AG09319 (cell line): Measurements from ENCODE around the gene NUDCD2.
"Not testable (repeated sequence)": the region's sequence is repeated elsewhere in the genome, so short reads cannot be mapped to it uniquely, and the experiment has no call there.

Source experiments
- DNase-seq: peaks from one replicate; pipeline ENCODE4 v3.0.0-alpha.2; 2010; ENCODE audit warnings: low read depth; ENCODE audit errors: extremely low read depth
- TF ChIP-seq, protein P1 (sequence below): IDR thresholded peaks from 2 replicates; pipeline ENCODE4 v1.5.1; 2011; ENCODE audit warnings: low read depth, mild to moderate bottlenecking, inconsistent platforms, low read length, moderate library complexity

The NUDCD2 gene

DNA sequence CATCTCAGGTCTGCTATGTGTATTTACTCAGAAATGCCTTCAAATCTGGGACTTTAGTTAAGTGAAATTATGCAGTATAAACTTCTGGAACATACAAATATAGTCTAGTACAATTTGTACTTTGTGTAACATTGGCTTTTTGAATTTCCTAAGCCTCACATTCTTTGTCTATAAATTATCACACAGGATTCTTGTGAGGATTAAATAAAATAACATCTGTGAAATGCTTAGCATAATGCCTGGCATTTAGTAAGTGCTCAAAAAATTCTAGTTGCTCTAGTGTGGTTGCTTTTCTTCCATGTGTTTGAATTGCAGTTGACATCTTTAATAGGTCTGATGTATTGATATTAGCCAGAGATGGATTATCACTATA is 3.1 kb upstream of the NUDCD2 start:
- TF ChIP-seq, protein P1, sequence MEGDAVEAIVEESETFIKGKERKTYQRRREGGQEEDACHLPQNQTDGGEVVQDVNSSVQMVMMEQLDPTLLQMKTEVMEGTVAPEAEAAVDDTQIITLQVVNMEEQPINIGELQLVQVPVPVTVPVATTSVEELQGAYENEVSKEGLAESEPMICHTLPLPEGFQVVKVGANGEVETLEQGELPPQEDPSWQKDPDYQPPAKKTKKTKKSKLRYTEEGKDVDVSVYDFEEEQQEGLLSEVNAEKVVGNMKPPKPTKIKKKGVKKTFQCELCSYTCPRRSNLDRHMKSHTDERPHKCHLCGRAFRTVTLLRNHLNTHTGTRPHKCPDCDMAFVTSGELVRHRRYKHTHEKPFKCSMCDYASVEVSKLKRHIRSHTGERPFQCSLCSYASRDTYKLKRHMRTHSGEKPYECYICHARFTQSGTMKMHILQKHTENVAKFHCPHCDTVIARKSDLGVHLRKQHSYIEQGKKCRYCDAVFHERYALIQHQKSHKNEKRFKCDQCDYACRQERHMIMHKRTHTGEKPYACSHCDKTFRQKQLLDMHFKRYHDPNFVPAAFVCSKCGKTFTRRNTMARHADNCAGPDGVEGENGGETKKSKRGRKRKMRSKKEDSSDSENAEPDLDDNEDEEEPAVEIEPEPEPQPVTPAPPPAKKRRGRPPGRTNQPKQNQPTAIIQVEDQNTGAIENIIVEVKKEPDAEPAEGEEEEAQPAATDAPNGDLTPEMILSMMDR = no peak
- no peak for DNase-seq

DNA sequence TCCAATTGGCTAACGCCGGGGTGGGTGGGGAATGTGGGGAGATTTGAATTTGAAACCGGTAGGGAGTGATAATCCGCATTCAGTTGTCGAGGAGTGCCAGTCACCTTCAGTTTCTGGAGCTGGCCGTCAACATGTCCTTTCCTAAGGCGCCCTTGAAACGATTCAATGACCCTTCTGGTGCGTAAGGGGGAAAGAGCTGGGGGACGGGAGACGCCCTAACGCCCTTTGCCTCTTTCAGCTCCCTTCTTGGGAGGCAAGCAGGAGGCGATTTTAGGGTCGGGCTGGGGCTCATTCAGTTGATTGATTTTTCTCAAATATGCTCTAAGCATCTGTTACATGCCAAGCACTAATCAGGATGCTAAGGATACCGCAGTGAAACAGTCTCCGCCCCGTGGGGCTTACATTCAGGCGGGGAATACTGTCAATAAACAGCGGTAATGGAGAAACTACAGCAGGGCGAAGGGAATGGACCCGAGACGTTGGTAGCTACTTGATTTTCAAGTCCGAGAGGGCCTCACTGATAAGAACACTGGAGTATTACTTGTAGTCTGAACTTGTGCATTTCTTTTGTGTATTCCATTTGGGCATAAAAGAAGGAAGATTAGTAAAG is 765 bp upstream of the NUDCD2 start, which contains the start of gene HMMR:
TSS of gene HMMR (plus strand) at position 71 of the 610 bp plus-strand sequence. CDS start at position 132, 61 bp downstream.
- DNase-seq = no peak
- TF ChIP-seq, protein P1 = no peak

DNA sequence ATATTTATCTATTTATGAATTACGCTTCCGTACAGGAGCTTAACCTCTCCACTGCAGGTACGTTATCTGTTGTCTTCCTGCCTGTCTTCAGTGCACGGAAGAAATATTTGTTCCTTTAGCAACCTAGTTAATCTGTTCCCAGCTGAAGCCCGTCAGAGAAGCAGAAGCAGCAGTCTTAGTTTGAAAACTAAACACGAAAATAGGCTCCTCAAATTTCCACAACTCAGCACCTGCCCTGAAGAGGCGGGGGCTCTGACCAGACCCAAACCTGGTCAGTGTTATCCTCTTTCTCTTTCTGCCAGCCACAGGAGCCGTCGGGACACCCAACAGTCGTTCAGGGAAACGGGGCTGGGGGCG is 462 bp downstream of the NUDCD2 start:
- TF ChIP-seq, protein P1 = no peak
- DNase-seq = no peak

DNA sequence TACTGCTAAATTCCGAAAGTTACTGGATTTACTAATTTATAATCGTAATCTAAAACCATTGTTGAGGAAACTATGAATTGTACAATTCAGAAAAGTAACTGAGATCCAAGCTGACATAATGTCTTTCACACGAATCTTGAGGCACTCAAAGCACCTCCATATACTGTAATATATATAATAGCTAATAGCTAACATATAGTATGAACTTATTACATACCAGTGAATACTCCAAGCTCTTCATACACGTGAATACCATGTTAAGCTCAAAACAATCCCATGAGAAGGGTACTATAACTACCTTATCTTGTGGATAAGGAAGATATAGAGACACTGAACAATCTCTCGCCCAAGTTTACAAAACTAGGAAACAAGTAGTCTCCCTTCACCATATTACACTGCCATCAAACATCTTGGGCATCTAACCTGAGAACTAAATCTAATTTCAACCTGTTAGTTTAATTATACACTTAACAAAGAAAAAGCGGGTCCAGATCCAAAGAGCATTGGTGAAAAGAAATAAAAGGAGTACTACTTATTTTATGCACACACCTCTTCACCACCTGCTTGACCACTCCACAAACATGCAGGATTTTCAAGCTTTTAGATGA is 1.0 kb downstream of the NUDCD2 start:
- TF ChIP-seq, protein P1 = no peak
- no peak for DNase-seq

DNA sequence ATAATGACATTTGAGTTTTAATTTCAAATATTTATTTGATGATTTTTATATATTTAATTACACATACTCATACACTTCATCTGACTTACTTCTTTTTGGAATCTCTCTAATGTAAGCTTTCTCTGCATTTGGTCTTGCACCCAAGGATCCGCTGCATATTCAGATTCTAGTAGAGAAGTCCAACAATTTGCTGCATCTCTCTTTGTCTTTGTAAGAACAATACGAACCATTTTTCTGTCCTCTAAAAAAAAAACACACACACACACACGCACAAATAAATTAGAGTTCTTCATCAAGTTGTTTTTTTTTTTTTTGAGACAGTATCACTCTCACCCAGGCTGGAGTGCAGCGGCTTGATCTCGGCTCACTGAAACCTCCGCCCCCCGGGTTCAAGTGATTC is 3.1 kb downstream of the NUDCD2 start:
- no peak for DNase-seq
- TF ChIP-seq, protein P1 = no peak

DNA sequence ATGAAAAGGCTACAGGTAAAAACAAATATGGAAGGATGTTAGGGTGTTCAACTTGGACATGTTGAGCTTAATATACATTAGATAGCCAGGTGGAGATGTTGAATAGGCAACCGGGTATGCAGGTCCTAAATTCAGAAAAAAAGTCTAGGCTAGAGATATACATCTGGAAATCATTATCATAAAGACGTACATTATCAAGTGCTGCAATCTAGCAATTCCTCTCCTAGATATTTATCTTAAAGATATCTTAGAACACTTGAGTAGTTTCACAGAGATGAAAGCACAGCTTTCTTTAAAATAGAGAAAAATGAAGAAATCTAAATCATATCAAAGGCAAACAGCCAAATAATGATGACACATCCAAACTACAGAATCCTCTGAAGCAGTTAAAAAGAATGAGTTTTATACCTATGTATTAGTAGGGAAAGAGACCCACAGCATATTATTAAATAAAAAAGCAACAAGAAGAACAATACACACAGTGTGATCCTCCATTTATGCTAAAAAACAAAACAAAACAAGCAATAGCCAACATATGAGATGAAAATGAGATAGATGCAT is 3.8 kb downstream of the NUDCD2 start:
- no peak for DNase-seq
- TF ChIP-seq, protein P1 = no peak

DNA sequence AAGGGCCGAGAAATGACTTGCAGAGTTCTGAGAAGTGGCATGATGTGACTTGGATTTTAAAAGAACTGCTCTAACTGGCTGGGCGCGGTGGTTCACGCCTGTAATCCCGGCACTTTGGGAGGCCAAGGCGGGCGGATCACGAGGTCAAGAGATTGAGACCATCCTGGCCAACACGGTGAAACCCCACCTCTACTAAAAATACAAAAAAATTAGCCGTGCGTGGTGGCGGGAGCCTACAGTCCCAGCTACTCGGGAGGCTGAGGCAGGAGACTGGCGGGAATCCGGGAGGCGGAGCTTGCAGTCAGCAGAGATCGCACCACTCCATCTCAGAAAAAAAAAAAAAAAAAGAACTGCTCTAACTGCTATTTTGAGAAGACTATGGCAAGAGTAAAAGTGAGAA is 4.5 kb downstream of the NUDCD2 start:
- DNase-seq = not testable (repeated sequence)

DNA sequence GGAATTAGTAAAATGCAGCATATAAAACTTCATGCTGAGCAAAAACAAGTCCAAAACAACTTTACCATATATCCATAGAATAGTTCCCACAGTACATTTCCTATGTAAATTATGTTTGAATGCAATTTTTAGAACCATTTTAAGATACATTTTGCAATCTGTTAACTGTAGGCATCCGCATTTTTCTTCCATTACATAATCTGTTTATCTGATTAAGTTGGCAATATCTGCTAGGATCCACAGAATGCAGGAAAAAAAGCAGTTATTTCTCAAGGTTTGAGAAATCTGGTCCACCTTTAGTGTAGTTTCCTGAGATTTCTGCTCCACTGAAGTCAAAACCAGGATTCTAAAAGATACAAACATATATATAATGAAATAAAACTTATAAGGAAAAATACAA is 6.2 kb downstream of the NUDCD2 start:
- no peak for DNase-seq
- TF ChIP-seq, protein P1 = no peak
